ENCODE results near the gene VEPH1.

The VEPH1 gene

GRCh38 chr3:157467200-157467599 lies 36.0 kb downstream of the VEPH1 start:
- no peak for DNase-seq (ENCODE audit: insufficient read length, low spot score)
- TF ChIP-seq TAF1 (IDR thresholded peaks at IDR 0.05; ENCODE audit: low read depth, low read length) (no peak), POLR2AphosphoS5 (IDR thresholded peaks at IDR 0.05; ENCODE audit: low read depth, low read length) (no peak), POU2F2 (IDR thresholded peaks at IDR 0.05; ENCODE audit: low read depth, low read length) (no peak)
- FAIRE-seq: no peak

GRCh38 chr3:157465741-157466140 lies 37.5 kb downstream of the VEPH1 start:
- no peak for TF ChIP-seq TAF1 (IDR thresholded peaks at IDR 0.05; ENCODE audit: low read depth, low read length)
- TF ChIP-seq POLR2A (IDR thresholded peaks at IDR 0.05; ENCODE audit: low read depth, low read length): no peak
- TF ChIP-seq POLR2AphosphoS5 (IDR thresholded peaks at IDR 0.05; ENCODE audit: low read depth, low read length): no peak
- TF ChIP-seq PAX5 (IDR thresholded peaks at IDR 0.05; ENCODE audit: insufficient read depth, low read length, severe bottlenecking): no peak
- no peak for TF ChIP-seq POU2F2 (IDR thresholded peaks at IDR 0.05; ENCODE audit: low read depth, low read length)
- TF ChIP-seq SPI1 (IDR thresholded peaks at IDR 0.05; ENCODE audit: low read depth, low read length): no peak
- no peak for FAIRE-seq
- DNase-seq (ENCODE audit: insufficient read length, low spot score): no peak

- FAIRE-seq (no peak), DNase-seq (ENCODE audit: insufficient read length, low spot score) (no peak)
- TF ChIP-seq POU2F2 (IDR thresholded peaks at IDR 0.05; ENCODE audit: low read depth, low read length) (no peak), PAX5 (IDR thresholded peaks at IDR 0.05; ENCODE audit: insufficient read depth, low read length, severe bottlenecking) (no peak), POLR2AphosphoS5 (IDR thresholded peaks at IDR 0.05; ENCODE audit: low read depth, low read length) (no peak), SPI1 (IDR thresholded peaks at IDR 0.05; ENCODE audit: low read depth, low read length) (no peak), TAF1 (IDR thresholded peaks at IDR 0.05; ENCODE audit: low read depth, low read length) (no peak), POLR2A (IDR thresholded peaks at IDR 0.05; ENCODE audit: low read depth, low read length) (no peak)
Measured at GRCh38 chr3:157464321-157464720, 38.9 kb downstream of the VEPH1 start.

GRCh38 chr3:157463816-157464215 lies 39.4 kb downstream of the VEPH1 start:
- no peak for DNase-seq (ENCODE audit: insufficient read length, low spot score)
- TF ChIP-seq SPI1 (IDR thresholded peaks at IDR 0.05; ENCODE audit: low read depth, low read length): no peak
- no peak for TF ChIP-seq PAX5 (IDR thresholded peaks at IDR 0.05; ENCODE audit: insufficient read depth, low read length, severe bottlenecking)
- no peak for TF ChIP-seq POLR2A (IDR thresholded peaks at IDR 0.05; ENCODE audit: low read depth, low read length)
- TF ChIP-seq TAF1 (IDR thresholded peaks at IDR 0.05; ENCODE audit: low read depth, low read length): no peak
- no peak for TF ChIP-seq POU2F2 (IDR thresholded peaks at IDR 0.05; ENCODE audit: low read depth, low read length)
- no peak for TF ChIP-seq POLR2AphosphoS5 (IDR thresholded peaks at IDR 0.05; ENCODE audit: low read depth, low read length)
- no peak for FAIRE-seq

DNA sequence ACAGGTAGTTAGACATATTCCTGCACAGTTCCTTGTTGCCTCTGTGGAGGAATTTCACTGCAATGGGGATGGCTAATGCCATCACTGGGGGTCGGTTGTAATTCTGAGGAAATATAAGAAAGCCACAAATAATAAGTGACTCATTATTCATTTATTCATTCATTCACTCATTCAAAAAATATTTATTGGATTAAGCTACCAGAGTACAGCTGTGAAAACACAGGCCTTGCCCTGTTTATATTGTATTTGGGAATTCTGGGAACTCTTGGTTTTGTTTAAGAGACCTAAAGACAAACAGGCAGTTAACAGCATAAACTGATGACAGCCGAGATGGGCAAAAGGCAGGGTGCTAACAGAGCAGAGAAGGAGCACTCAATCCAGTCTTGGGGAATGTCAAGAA lies 43.0 kb downstream of the VEPH1 start:
- TF ChIP-seq PAX5 (IDR thresholded peaks at IDR 0.05; ENCODE audit: insufficient read depth, low read length, severe bottlenecking) (no peak), SPI1 (IDR thresholded peaks at IDR 0.05; ENCODE audit: low read depth, low read length) (no peak), TAF1 (IDR thresholded peaks at IDR 0.05; ENCODE audit: low read depth, low read length) (no peak), POLR2AphosphoS5 (IDR thresholded peaks at IDR 0.05; ENCODE audit: low read depth, low read length) (no peak), POU2F2 (IDR thresholded peaks at IDR 0.05; ENCODE audit: low read depth, low read length) (no peak), POLR2A (IDR thresholded peaks at IDR 0.05; ENCODE audit: low read depth, low read length) (no peak)
- FAIRE-seq (no peak), DNase-seq (ENCODE audit: insufficient read length, low spot score) (no peak)

GRCh38 chr3:157459706-157460105 lies 43.5 kb downstream of the VEPH1 start:
- FAIRE-seq: no peak
- no peak for DNase-seq (ENCODE audit: insufficient read length, low spot score)
- TF ChIP-seq SPI1 (IDR thresholded peaks at IDR 0.05; ENCODE audit: low read depth, low read length) (no peak), POLR2A (IDR thresholded peaks at IDR 0.05; ENCODE audit: low read depth, low read length) (no peak), POU2F2 (IDR thresholded peaks at IDR 0.05; ENCODE audit: low read depth, low read length) (no peak), POLR2AphosphoS5 (IDR thresholded peaks at IDR 0.05; ENCODE audit: low read depth, low read length) (no peak), PAX5 (IDR thresholded peaks at IDR 0.05; ENCODE audit: insufficient read depth, low read length, severe bottlenecking) (no peak), TAF1 (IDR thresholded peaks at IDR 0.05; ENCODE audit: low read depth, low read length) (no peak)

DNA sequence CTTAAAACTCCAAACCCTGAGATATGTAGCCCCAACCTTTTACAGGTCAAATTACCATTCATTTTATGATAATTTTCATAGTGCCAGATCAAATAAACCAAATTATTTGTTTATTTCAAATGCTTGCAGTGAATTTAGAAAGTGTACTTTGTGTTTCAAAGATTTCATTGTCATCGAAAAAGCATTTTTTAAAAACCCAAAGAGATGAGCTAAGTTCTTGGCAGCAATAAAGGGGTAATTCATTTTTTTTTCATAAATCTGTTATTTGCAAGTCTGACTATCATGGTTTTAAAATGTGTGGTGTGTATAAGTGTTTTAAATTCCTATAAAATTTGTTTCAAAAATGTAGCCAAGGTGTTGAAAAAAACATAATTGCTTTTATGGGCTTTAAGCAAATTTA lies 49.4 kb downstream of the VEPH1 start:
- no peak for TF ChIP-seq POU2F2 (IDR thresholded peaks at IDR 0.05; ENCODE audit: low read depth, low read length)
- no peak for TF ChIP-seq POLR2A (IDR thresholded peaks at IDR 0.05; ENCODE audit: low read depth, low read length)
- TF ChIP-seq POLR2AphosphoS5 (IDR thresholded peaks at IDR 0.05; ENCODE audit: low read depth, low read length): no peak
- no peak for TF ChIP-seq PAX5 (IDR thresholded peaks at IDR 0.05; ENCODE audit: insufficient read depth, low read length, severe bottlenecking)
- TF ChIP-seq SPI1 (IDR thresholded peaks at IDR 0.05; ENCODE audit: low read depth, low read length): no peak
- no peak for TF ChIP-seq TAF1 (IDR thresholded peaks at IDR 0.05; ENCODE audit: low read depth, low read length)
- FAIRE-seq (no peak), DNase-seq (ENCODE audit: insufficient read length, low spot score) (no peak)

DNA sequence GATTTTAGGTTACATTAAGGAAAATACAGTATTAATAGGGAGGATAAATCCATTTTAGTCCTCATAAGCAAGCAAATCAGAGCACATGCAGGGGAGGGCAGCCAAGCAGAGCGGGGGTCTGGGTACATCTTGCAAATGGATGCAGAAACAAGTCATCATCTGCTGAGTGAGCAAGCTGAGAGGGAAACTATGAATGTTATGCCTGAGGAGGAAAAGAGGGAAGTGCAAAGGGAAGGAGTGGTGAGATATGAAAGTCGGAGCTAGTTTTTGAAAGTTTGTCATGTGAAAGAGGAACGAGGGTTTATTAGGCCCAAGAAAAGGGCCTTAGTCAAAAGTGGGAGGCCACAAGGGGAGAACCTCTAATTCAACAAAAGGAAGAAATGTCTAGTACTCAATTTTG lies 51.1 kb downstream of the VEPH1 start:
- DNase-seq (ENCODE audit: insufficient read length, low spot score): no peak
- TF ChIP-seq SPI1 (IDR thresholded peaks at IDR 0.05; ENCODE audit: low read depth, low read length) (peak; percentile 57; the same call in 1 of the 2 replicates), POLR2A (IDR thresholded peaks at IDR 0.05; ENCODE audit: low read depth, low read length) (no peak)
- FAIRE-seq: no peak

DNA sequence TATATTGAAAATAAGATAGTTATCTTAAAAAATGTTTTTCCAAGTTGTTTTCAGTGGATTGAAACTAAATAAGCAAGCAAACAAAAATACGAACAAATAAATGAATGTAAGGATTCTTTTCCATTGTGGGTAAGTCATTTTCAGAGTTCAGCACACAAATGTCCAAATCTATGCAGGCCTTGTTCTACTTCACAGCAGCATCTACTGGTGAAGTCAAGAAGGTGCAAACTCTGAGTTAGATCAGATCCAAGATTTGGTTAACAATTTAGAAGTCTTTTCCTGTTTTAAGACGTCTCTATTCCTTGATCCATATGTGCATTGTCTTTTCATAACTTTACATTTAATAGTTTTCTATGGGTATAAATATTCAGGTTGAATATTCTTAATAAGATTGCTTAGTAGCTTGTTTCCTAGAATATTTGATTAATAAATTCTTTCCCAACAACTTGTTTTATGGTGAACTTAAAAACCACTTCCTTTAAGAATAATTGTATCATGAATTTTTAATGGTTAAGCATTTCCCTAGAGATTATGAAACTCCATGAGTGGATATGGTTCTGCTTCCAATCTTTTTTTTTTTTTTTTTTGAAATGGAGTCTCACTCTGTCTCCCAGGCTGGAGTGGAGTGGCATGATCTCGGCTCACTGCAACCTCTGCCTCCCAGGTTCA lies 56.1 kb downstream of the VEPH1 start:
- no peak for DNase-seq (ENCODE audit: insufficient read length, low spot score)
- no peak for TF ChIP-seq SPI1 (IDR thresholded peaks at IDR 0.05; ENCODE audit: low read depth, low read length)
- TF ChIP-seq POLR2A (IDR thresholded peaks at IDR 0.05; ENCODE audit: low read depth, low read length): no peak
- no peak for TF ChIP-seq POU2F2 (IDR thresholded peaks at IDR 0.05; ENCODE audit: low read depth, low read length)
- TF ChIP-seq POLR2AphosphoS5 (IDR thresholded peaks at IDR 0.05; ENCODE audit: low read depth, low read length): no peak
- no peak for TF ChIP-seq TAF1 (IDR thresholded peaks at IDR 0.05; ENCODE audit: low read depth, low read length)
- TF ChIP-seq PAX5 (IDR thresholded peaks at IDR 0.05; ENCODE audit: insufficient read depth, low read length, severe bottlenecking): no peak
- FAIRE-seq: no peak

DNA sequence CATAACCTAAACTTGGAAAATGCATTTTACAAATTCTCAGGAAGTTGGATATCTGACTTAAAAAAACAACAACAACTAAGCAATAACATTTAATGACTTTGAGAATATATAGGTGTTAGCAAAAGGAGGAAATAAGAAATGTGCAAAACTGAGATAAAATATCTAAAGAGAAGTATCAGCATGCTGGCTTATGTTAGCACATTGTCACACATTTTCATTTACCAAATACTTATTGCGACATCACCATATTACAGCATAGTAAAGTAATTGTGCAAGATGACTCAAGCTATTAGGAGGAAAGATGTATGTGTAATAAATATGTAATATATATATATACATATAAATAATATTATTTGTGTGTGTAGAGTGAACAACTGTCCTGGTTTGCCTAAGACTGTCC lies 57.4 kb downstream of the VEPH1 start:
- no peak for TF ChIP-seq POLR2AphosphoS5 (IDR thresholded peaks at IDR 0.05; ENCODE audit: low read depth, low read length)
- no peak for TF ChIP-seq POU2F2 (IDR thresholded peaks at IDR 0.05; ENCODE audit: low read depth, low read length)
- TF ChIP-seq TAF1 (IDR thresholded peaks at IDR 0.05; ENCODE audit: low read depth, low read length): no peak
- no peak for TF ChIP-seq SPI1 (IDR thresholded peaks at IDR 0.05; ENCODE audit: low read depth, low read length)
- no peak for TF ChIP-seq PAX5 (IDR thresholded peaks at IDR 0.05; ENCODE audit: insufficient read depth, low read length, severe bottlenecking)
- TF ChIP-seq POLR2A (IDR thresholded peaks at IDR 0.05; ENCODE audit: low read depth, low read length): no peak
- no peak for DNase-seq (ENCODE audit: insufficient read length, low spot score)
- FAIRE-seq: no peak
